DOHH2 (cell line): ENCODE measurements around the gene TRIOBP.
A peak's percentile ranks its signal among the peaks of the same experiment; 100 is the strongest.

ENCODE experiments used
- H3F3A ChIP-seq: fragments of 200-600 bp; sonication (generic), shearing (Covaris generic); 2 replicates; pipeline ENCODE4 v1.6.0; 2016; ENCODE audit warnings: antibody characterized with exemption, mild to moderate bottlenecking; ENCODE audit not compliant: control insufficient read depth, insufficient read depth
- H3K27ac ChIP-seq: fragments of 200-600 bp; sonication (generic); 2 replicates; pipeline ENCODE4 v1.5.1; 2014; ENCODE audit warnings: low read depth, mild to moderate bottlenecking, low read length, moderate library complexity
- H3K27me3 ChIP-seq: fragments of 200-600 bp; sonication (generic); 2 replicates; pipeline ENCODE4 v1.6.1; 2014; ENCODE audit warnings: mild to moderate bottlenecking, low read length, mixed read lengths; ENCODE audit not compliant: control insufficient read depth
- H3K36me3 ChIP-seq: fragments of 200-600 bp; sonication (generic); 2 replicates; pipeline ENCODE4 v1.6.1; 2014; ENCODE audit warnings: mild to moderate bottlenecking, low read length, moderate library complexity, mixed read lengths; ENCODE audit not compliant: control insufficient read depth
- H3K4me1 ChIP-seq: fragments of 200-600 bp; sonication (generic); 2 replicates; pipeline ENCODE4 v1.6.1; 2014; ENCODE audit warnings: mild to moderate bottlenecking, low read length, mixed read lengths; ENCODE audit not compliant: control insufficient read depth
- H3K4me2 ChIP-seq: fragments of 200-600 bp; sonication (generic); 2 replicates; pipeline ENCODE4 v1.6.0; 2014; ENCODE audit warnings: mild to moderate bottlenecking, low read length, moderate library complexity
- H3K4me3 ChIP-seq: fragments of 200-600 bp; sonication (generic); 2 replicates; pipeline ENCODE4 v1.5.1; 2014; ENCODE audit warnings: mild to moderate bottlenecking, low read length, mixed read lengths
- H3K79me2 ChIP-seq: fragments of 200-600 bp; sonication (generic); 2 replicates; pipeline ENCODE4 v1.6.1; 2014; ENCODE audit warnings: mild to moderate bottlenecking, low read length, mixed read lengths; ENCODE audit not compliant: control insufficient read depth
- H3K9me2 ChIP-seq: fragments of 200-600 bp; sonication (generic); replicated peaks from 2 replicates; pipeline ENCODE4 v1.6.1; 2014; ENCODE audit warnings: mild to moderate bottlenecking, low read length, mixed read lengths; ENCODE audit not compliant: control insufficient read depth
- H3K9me3 ChIP-seq: fragments of 200-600 bp; sonication (generic); 2 replicates; pipeline ENCODE4 v1.6.1; 2014; ENCODE audit warnings: antibody characterized with exemption, low read length, mixed read lengths; ENCODE audit not compliant: control insufficient read depth, insufficient read depth
- H4K20me1 ChIP-seq: fragments of 200-600 bp; sonication (generic); 2 replicates; pipeline ENCODE4 v1.6.0; 2014; ENCODE audit warnings: low read depth, mild to moderate bottlenecking, antibody characterized with exemption, low read length, moderate library complexity; ENCODE audit not compliant: control insufficient read depth, insufficient read depth
- CTCF ChIP-seq: fragments of 200-600 bp; sonication (generic); IDR thresholded peaks from one replicate; pipeline ENCODE4 v1.5.1; 2014; ENCODE audit warnings: antibody characterized with exemption, mild to moderate bottlenecking, low read depth, low read length; ENCODE audit not compliant: poor library complexity, severe bottlenecking
- EZH2phosphoT487 ChIP-seq: fragments of 200-600 bp; sonication (generic); IDR thresholded peaks from 2 replicates; pipeline ENCODE4 v1.6.1; 2017; ENCODE audit warnings: borderline replicate concordance, mild to moderate bottlenecking, antibody characterized with exemption, low read length, moderate library complexity, mixed read lengths

TRIOBP gene

DNA sequence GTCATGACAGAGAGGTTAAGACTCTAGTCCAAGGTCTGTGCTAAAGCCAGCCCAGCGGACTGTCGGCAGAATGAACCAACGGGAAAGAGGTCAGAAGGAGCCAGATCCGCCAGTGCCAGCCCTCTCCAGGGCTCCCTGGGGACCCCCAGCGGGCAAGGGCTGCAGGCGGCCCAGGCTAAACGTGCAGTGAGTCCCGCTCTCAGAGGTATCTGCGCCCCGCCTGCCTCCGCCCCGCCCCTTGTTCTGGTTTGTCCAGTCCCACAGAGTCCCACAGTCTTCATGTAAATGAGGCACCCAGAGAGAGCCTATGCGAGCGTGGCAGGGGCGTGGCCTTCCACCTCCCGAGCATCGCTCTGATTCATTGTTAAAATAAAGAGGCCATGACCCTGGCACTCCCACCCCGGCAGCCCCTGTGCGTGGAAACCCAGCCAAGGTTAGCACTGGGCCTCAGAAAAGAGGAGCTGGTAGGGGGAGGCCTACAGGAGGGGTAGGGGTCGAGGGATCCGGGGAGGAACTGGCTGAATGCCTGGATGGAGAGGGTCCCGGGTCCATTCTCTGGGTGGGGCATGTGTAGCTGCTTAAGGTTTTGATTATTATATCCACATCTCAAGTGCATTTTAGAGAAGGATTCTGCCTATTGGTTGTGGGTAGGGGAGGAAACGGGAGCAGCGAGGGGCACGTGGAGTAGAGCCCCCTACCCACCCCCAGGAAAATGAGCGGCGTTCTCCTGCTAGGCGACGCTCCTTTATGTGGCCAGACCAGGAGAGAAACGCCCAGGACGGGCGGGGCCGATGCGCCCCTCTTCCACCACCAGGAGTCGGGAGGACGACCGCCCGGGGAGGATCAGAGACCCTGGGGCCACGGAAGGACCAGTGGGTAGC, at the start of gene TRIOBP:
TRIOBP (plus strand) TSS at position 392 of the 881 bp plus-strand sequence. CDS start 4,318 bp downstream, outside the sequence.
- Histone ChIP-seq H3F3A (peaks cover 9% of the 10 kb centered on the region; the same call in 1 of the 2 replicates), H3K36me3 (peaks cover 12% of the 10 kb centered on the region), H3K9me2 (no peaks in the 10 kb centered on the region), H3K27ac (no peak within 1 kb of the TSS), H3K4me2 (peak within 1 kb of the TSS; percentile 74), H3K79me2 (no peaks in the 10 kb centered on the region), H4K20me1 (no peaks in the 10 kb centered on the region), H3K4me1 (peaks cover 15% of the 10 kb centered on the region), H3K9me3 (no peaks in the 10 kb centered on the region), H3K27me3 (no peaks in the 10 kb centered on the region), H3K4me3 (peak within 1 kb of the TSS; percentile 55)
- TF ChIP-seq EZH2phosphoT487 (no peak), CTCF (peak; percentile 57)

DNA sequence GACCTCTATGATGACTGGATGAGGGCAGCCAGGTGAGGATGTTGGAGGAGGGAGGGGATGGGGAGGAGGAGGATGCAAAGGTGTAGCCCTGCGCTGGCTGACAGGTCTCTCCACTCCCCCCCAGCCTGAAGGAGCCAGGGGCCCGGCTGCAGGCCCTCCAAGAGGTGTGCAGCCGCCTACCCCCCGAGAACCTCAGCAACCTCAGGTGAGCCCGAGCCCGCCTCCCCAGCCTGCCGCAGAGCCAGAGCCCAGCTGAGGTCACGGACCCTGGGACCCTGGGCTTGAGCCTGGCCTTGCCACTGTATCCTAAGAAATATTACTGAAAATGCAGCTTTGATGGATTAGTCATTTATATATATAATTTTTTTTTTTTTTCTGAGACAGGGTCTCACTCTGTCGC, 49.5 kb upstream of the TRIOBP start:
- no peak for TF ChIP-seq CTCF
- TF ChIP-seq EZH2phosphoT487: no peak
- Histone ChIP-seq H3K79me2 (no peaks in the 10 kb centered on the region), H3K4me3 (no peak overlapping the region), H3K36me3 (peaks cover 67% of the 10 kb centered on the region), H4K20me1 (no peaks in the 10 kb centered on the region), H3K27me3 (no peaks in the 10 kb centered on the region), H3K9me3 (no peaks in the 10 kb centered on the region), H3K4me1 (peaks cover 3% of the 10 kb centered on the region; the same call in 1 of the 2 replicates), H3K4me2 (no peak overlapping the region), H3K9me2 (no peaks in the 10 kb centered on the region), H3K27ac (no peak overlapping the region), H3F3A (no peaks in the 10 kb centered on the region)

GRCh38 chr22:37647928-37648327, 48.9 kb upstream of the TRIOBP start:
- TF ChIP-seq CTCF (no peak), EZH2phosphoT487 (no peak)
- H3K27me3 ChIP-seq: no peaks in the 10 kb centered on the region
- no peaks in the 10 kb centered on the region for H3K9me2 ChIP-seq
- H3K4me3 ChIP-seq: no peak overlapping the region
- peaks cover 66% of the 10 kb centered on the region for H3K36me3 ChIP-seq
- no peaks in the 10 kb centered on the region for H3K79me2 ChIP-seq
- no peak overlapping the region for H3K4me2 ChIP-seq
- H3K9me3 ChIP-seq: no peaks in the 10 kb centered on the region
- H4K20me1 ChIP-seq: no peaks in the 10 kb centered on the region
- no peak overlapping the region for H3K27ac ChIP-seq
- H3K4me1 ChIP-seq: peaks cover 3% of the 10 kb centered on the region; the same call in 1 of the 2 replicates
- no peaks in the 10 kb centered on the region for H3F3A ChIP-seq
